Keratinocyte (primary cell): ENCODE results near the gene SYNPR.

ENCODE experiments used
- EZH2 ChIP-seq: IDR thresholded peaks from one replicate; pipeline ENCODE4 v1.6.1; 2012; ENCODE audit warnings: inconsistent platforms, mild to moderate bottlenecking, low read length, moderate library complexity
- TF ChIP-seq, protein P1 (sequence below), 3 experiments: IDR thresholded peaks in 1 of 3; conservative IDR thresholded peaks in 1 of 3; optimal IDR thresholded peaks in 1 of 3; 2 replicates in 2 of 3; 3 replicates in 1 of 3; pipeline versions ENCODE3 to v1.5.1; 2011; ENCODE audit warnings: low read length in 3 of 3, mild to moderate bottlenecking in 3 of 3, moderate library complexity in 2 of 3, control low read depth in 1 of 3, inconsistent platforms in 1 of 3; ENCODE audit not compliant: insufficient read depth in 2 of 3; ENCODE audit errors: extremely low read depth in 1 of 3

DNA sequence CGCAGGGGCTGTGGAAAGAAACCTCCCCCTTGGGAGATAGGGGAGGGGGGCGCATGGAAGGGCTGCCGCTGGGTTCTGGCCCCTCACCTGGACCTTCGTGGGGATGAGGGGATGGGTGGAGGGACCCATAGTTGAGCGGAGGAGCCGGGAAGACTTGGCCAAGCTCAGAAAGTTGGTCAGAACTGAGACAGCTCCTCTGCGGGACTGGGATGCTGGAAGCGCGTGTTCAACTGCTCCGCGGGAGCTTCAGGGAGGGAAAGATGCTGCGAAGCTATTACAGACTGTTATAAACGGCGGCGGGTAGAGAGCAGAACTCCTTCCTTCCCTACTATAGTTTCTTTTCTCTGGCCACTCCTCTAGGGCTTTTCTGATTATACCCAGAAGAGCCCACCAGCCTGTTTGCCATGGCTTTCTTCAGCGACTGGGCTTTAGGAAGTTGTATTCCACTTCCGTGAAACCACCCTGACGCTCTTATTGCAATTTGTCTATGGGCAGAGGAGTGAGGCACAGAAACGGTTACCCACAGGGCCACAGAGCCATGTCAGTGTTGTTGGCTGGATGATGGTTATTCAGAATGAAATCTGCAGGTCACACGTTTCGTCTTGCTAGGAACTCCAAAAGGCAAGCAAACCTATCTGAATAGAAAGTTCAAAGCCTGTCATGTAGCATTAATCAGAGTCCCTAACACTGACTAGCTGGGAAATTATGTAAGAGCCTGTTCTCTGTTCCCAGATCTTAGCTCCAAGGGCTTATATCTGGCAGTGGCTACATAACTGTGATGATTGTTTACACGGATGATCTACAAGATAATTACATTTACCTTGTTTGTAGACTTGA is 1.1 kb downstream of the SYNPR start:
- TF ChIP-seq, protein P1, sequence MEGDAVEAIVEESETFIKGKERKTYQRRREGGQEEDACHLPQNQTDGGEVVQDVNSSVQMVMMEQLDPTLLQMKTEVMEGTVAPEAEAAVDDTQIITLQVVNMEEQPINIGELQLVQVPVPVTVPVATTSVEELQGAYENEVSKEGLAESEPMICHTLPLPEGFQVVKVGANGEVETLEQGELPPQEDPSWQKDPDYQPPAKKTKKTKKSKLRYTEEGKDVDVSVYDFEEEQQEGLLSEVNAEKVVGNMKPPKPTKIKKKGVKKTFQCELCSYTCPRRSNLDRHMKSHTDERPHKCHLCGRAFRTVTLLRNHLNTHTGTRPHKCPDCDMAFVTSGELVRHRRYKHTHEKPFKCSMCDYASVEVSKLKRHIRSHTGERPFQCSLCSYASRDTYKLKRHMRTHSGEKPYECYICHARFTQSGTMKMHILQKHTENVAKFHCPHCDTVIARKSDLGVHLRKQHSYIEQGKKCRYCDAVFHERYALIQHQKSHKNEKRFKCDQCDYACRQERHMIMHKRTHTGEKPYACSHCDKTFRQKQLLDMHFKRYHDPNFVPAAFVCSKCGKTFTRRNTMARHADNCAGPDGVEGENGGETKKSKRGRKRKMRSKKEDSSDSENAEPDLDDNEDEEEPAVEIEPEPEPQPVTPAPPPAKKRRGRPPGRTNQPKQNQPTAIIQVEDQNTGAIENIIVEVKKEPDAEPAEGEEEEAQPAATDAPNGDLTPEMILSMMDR (optimal IDR thresholded peaks at IDR 0.05 in 1 of 3, IDR thresholded peaks at IDR 0.05 in 1 of 3, conservative IDR thresholded peaks at IDR 0.05 in 1 of 3; ENCODE audit: extremely low read depth in 1 of 3, insufficient read depth in 2 of 3, low read length in 3 of 3) = no peak
- TF ChIP-seq EZH2 = peak; percentile 58
